ENCODE results near the gene SLC39A3. TPM values are rescaled to one million over a fixed set of nuclear protein-coding genes. Genes with fewer than 3 reads are reported as not detected.
A peak's percentile ranks its signal among the peaks of the same experiment; 100 is the strongest.

Gene SLC39A3
- total RNA-seq, 1 donor from 2014 or later = 33.1 TPM

- Mint-ChIP-seq H3K4me3 (peak overlapping the region; percentile 28), H3K36me3 (no peaks in the 10 kb centered on the region), H3K27ac (no peak overlapping the region), H3K27me3 (peaks cover 20% of the 10 kb centered on the region), H3K4me1 (ENCODE audit: unreplicated experiment) (no peaks in the 10 kb centered on the region), H3K9me3 (no peaks in the 10 kb centered on the region)
- TF ChIP-seq CTCF (conservative IDR thresholded peaks at IDR 0.05) = no peak
- no peak for DNase-seq (ENCODE audit: extremely low spot score, unreplicated experiment)
These were observed 36.1 kb downstream of the SLC39A3 start for GRCh38 chr19:2703691-2704216.

- Mint-ChIP-seq H3K36me3 (no peaks in the 10 kb centered on the region), H3K4me3 (peak overlapping the region; percentile 77), H3K4me1 (ENCODE audit: unreplicated experiment) (no peaks in the 10 kb centered on the region), H3K9me3 (no peaks in the 10 kb centered on the region), H3K27me3 (peaks cover 22% of the 10 kb centered on the region), H3K27ac (no peak overlapping the region)
- TF ChIP-seq CTCF (conservative IDR thresholded peaks at IDR 0.05) = no peak
- no peak for DNase-seq (ENCODE audit: extremely low spot score, unreplicated experiment)
These were observed 36.8 kb downstream of the SLC39A3 start for GRCh38 chr19:2703077-2703437.

- H3K27me3 Mint-ChIP-seq = peaks cover 22% of the 10 kb centered on the region
- peak; percentile 97 for DNase-seq (ENCODE audit: extremely low spot score, unreplicated experiment)
- H3K27ac Mint-ChIP-seq = no peak within 1 kb of the TSS
- no peaks in the 10 kb centered on the region for H3K9me3 Mint-ChIP-seq
- H3K4me1 Mint-ChIP-seq (ENCODE audit: unreplicated experiment) = no peaks in the 10 kb centered on the region
- no peaks in the 10 kb centered on the region for H3K36me3 Mint-ChIP-seq
- no peak for TF ChIP-seq CTCF (conservative IDR thresholded peaks at IDR 0.05)
- H3K4me3 Mint-ChIP-seq = peak within 1 kb of the TSS; percentile 84
These were observed 37.4 kb downstream of the SLC39A3 start, which contains the start of gene GNG7 for GRCh38 chr19:2702170-2703076. Gene GNG7, minus strand, starts transcription at chr19:2702694. Its CDS starts 182,006 bp downstream, at chr19:2520688.

GRCh38 chr19:2701361-2702169, 38.3 kb downstream of the SLC39A3 start:
- Mint-ChIP-seq H3K27ac (no peak overlapping the region), H3K9me3 (no peaks in the 10 kb centered on the region)

More at GRCh38 chr19:2701361-2702169, 38.3 kb downstream of the SLC39A3 start:
- no peaks in the 10 kb centered on the region for H3K4me1 Mint-ChIP-seq (ENCODE audit: unreplicated experiment)
- no peaks in the 10 kb centered on the region for H3K36me3 Mint-ChIP-seq
- TF ChIP-seq CTCF (conservative IDR thresholded peaks at IDR 0.05) = no peak
- DNase-seq (ENCODE audit: extremely low spot score, unreplicated experiment) = no peak
- peaks cover 22% of the 10 kb centered on the region for H3K27me3 Mint-ChIP-seq
- peak overlapping the region; percentile 84 for H3K4me3 Mint-ChIP-seq

Data from type B pancreatic cell (in vitro differentiated cells).